Left lung (tissue), 10 donors: ENCODE results near the gene TRPM3. TPM values are rescaled to one million over a fixed set of nuclear protein-coding genes. Genes with fewer than 3 reads are reported as not detected.

Source experiments
- ATAC-seq: fragments of 200-7000 bp; cut with Tn5 transposase; one replicate; pipeline ENCODE4 v1.9.1; 2020; ENCODE audit warnings: moderate library complexity
- DNase-seq, 4 donors: peaks; one replicate each; pipeline ENCODE4 v3.0.0-alpha.2; 2013 to 2020
- H3K27ac ChIP-seq, 2 donors: fragments of 200-600 bp; sonication (generic) in 1 of 2; one replicate each; pipeline versions ENCODE4 v1.5.0 to v1.8.0; 2020 to 2021
- H3K27me3 ChIP-seq, 2 donors: fragments of 200-600 bp; sonication (generic) in 1 of 2; one replicate each; pipeline versions ENCODE4 v1.5.0 to v1.8.0; 2020 to 2021
- H3K36me3 ChIP-seq, 2 donors: fragments of 200-600 bp; sonication (generic) in 1 of 2; one replicate each; pipeline versions ENCODE4 v1.5.0 to v1.8.0; 2020 to 2021
- H3K4me1 ChIP-seq, 2 donors: fragments of 200-600 bp; one replicate each; pipeline ENCODE4 v1.8.0; 2021
- H3K4me3 ChIP-seq, 2 donors: fragments of 200-600 bp; sonication (generic) in 1 of 2; one replicate each; pipeline versions ENCODE4 v1.5.0 to v1.8.0; 2020 to 2021; ENCODE audit warnings: mild to moderate bottlenecking in 1 of 2
- H3K9me3 ChIP-seq, 2 donors: fragments of 200-600 bp; sonication (generic) in 1 of 2; one replicate each; pipeline versions ENCODE4 v1.5.0 to v1.8.0; 2020 to 2021
- intact Hi-C, 2 donors: fragments of 100-400 bp; cut with DNase I; formaldehyde crosslinking; loops; one replicate each; pipeline versions ENCODE4 v1.11.2 to v1.14.2; 2022
- polyA plus RNA-seq, 6 donors: library from polyadenylated mRNA; unstranded; fragments of 120-200 nt; gene quantifications; one replicate each; pipeline ENCODE4 v1.2.1, GENCODE V29; 2013; ENCODE audit not compliant: insufficient read length in 6 of 6
- total RNA-seq, 2 donors: library from RNA; stranded (reverse); fragmentation: NEBNext Ultra II Directional; extraction: Animal tissue kit (Norgen Biotek cat#: 25700); gene quantifications; one replicate each; pipeline ENCODE4 v1.2.1, GENCODE V29; 2021
- TF ChIP-seq, protein P1 (sequence below), 2 donors: fragments of 200-600 bp; sonication (generic) in 1 of 2; IDR thresholded peaks; one replicate each; pipeline versions ENCODE4 v1.5.0 to v1.8.0; 2021; ENCODE audit warnings: antibody characterized with exemption in 2 of 2
- donor health status: DM: no; HTN: yes; CAD: no.
- donor health status: DM: no; HTN: no; CAD: no.

TRPM3 gene
- total and polyA plus RNA-seq, 8 donors, result 0.17 to 2.1 (median 1.2) TPM

- TF ChIP-seq, protein P1, sequence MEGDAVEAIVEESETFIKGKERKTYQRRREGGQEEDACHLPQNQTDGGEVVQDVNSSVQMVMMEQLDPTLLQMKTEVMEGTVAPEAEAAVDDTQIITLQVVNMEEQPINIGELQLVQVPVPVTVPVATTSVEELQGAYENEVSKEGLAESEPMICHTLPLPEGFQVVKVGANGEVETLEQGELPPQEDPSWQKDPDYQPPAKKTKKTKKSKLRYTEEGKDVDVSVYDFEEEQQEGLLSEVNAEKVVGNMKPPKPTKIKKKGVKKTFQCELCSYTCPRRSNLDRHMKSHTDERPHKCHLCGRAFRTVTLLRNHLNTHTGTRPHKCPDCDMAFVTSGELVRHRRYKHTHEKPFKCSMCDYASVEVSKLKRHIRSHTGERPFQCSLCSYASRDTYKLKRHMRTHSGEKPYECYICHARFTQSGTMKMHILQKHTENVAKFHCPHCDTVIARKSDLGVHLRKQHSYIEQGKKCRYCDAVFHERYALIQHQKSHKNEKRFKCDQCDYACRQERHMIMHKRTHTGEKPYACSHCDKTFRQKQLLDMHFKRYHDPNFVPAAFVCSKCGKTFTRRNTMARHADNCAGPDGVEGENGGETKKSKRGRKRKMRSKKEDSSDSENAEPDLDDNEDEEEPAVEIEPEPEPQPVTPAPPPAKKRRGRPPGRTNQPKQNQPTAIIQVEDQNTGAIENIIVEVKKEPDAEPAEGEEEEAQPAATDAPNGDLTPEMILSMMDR (IDR thresholded peaks at IDR 0.05), result no peak
- Histone ChIP-seq H3K4me1 (no peaks in the 10 kb centered on the region), H3K27me3 (no peaks in the 10 kb centered on the region), H3K36me3 (no peaks in the 10 kb centered on the region), H3K9me3 (no peaks in the 10 kb centered on the region), H3K27ac (no peak overlapping the region), H3K4me3 (no peak overlapping the region)
- intact Hi-C loops, result no loop called here
- DNase-seq (no peak), ATAC-seq (no peak)
Measured at GRCh38 chr9:70835323-70835722, 286.1 kb downstream of the TRPM3 start.

- no peak for DNase-seq
- intact Hi-C loops, result no loop called here
- H3K9me3 ChIP-seq, result no peaks in the 10 kb centered on the region
- H3K27me3 ChIP-seq, result no peaks in the 10 kb centered on the region
- H3K4me3 ChIP-seq, result no peak overlapping the region
- H3K27ac ChIP-seq, result no peak overlapping the region
- H3K36me3 ChIP-seq, result no peaks in the 10 kb centered on the region
- no peak for ATAC-seq
- TF ChIP-seq, protein P1 (IDR thresholded peaks at IDR 0.05), result no peak
- H3K4me1 ChIP-seq, result no peaks in the 10 kb centered on the region
Measured at GRCh38 chr9:70832492-70832891, 288.9 kb downstream of the TRPM3 start.

DNA sequence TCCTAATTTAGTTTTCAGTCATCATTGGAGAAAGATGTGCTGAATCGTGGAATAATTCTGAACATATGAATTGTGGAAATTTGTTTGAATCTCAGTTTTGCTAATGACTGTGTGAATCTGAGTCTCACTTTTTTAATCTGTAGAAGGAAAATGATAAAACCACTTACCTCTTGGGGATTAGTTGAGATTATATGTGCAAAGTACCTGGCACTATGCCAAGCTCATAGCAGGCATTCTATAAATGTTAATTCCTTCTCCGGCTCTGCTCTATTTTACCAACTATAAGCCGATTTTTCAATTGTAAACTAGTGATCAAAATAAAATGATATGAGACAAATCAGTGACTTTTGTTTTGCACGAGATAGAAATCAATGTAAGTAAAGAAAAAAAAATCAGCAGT is 290.8 kb downstream of the TRPM3 start:
- H3K4me3 ChIP-seq, result no peak overlapping the region
- no peak overlapping the region for H3K27ac ChIP-seq
- no peaks in the 10 kb centered on the region for H3K36me3 ChIP-seq
- H3K27me3 ChIP-seq, result no peaks in the 10 kb centered on the region
- DNase-seq, result no peak
- H3K9me3 ChIP-seq, result no peaks in the 10 kb centered on the region
- TF ChIP-seq, protein P1 (IDR thresholded peaks at IDR 0.05), result no peak
- intact Hi-C loops, result no loop called here
- H3K4me1 ChIP-seq, result no peaks in the 10 kb centered on the region
- no peak for ATAC-seq

- TF ChIP-seq, protein P1 (IDR thresholded peaks at IDR 0.05), result no peak
- Histone ChIP-seq H3K4me1 (no peaks in the 10 kb centered on the region), H3K27me3 (no peaks in the 10 kb centered on the region), H3K36me3 (no peaks in the 10 kb centered on the region), H3K4me3 (no peak overlapping the region), H3K27ac (no peak overlapping the region), H3K9me3 (no peaks in the 10 kb centered on the region)
- no peak for ATAC-seq
- DNase-seq, result no peak
- intact Hi-C loops, result no loop called here
Measured at GRCh38 chr9:70829591-70830265, 291.7 kb downstream of the TRPM3 start.

DNA sequence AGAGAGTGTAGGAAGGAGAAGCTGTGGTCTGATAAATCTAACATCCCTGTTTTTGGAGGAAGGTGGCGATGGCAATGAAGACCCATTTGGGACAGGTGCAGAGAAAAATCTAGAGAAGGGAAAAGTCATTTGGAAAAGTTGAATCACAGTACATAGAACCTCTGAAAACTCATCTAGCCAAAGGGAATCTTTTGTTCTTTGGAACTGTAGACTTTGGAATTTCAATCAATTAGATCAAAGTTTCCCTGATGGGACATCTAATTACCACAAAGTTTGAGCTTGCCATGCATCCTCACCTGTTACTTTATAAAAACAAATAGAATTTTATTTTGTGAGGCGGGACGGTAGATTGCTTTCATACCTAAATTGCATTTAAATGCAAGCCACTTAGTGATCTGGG is 294.9 kb downstream of the TRPM3 start:
- TF ChIP-seq, protein P1 (IDR thresholded peaks at IDR 0.05), result no peak
- Histone ChIP-seq H3K9me3 (no peaks in the 10 kb centered on the region), H3K27ac (no peak overlapping the region), H3K36me3 (no peaks in the 10 kb centered on the region), H3K4me1 (no peaks in the 10 kb centered on the region), H3K4me3 (no peak overlapping the region), H3K27me3 (no peaks in the 10 kb centered on the region)
- DNase-seq, result no peak
- ATAC-seq, result no peak
- intact Hi-C loops, result no loop called here
